Non-pigmented ciliary epithelial cell (primary cell): ENCODE measurements around the gene SNX8.
"Not testable (repeated sequence)": the region's sequence is repeated elsewhere in the genome, so short reads cannot be mapped to it uniquely, and the experiment has no call there.

Source experiments
- DNase-seq: peaks from one replicate; pipeline ENCODE4 v3.0.0-alpha.2; 2010; ENCODE audit warnings: low read depth

Gene SNX8

DNA sequence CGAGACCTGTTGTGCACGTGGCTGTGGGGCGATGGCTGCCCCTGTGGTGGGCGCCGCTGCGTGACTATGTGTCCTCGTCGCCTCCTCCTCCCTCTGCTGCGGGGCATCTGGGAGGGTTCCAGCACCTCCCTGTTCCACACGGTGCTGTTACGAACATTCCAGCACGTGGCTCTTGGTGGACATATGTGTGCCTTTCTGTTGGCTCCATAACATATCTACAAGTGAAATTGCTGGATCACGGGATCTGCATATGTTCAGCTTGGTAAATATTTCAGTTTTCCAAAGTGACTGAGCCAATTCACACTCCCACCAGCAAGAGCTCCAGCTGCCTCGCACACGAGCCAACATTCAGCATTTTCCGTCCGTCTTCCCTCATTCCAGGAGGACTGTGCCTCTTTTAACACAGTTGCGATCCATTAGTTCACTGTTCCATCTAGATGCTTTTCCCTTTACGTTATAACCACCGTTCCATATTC, 25.1 kb downstream of the SNX8 start:
- no peak for DNase-seq

- no peak for DNase-seq
Measured at GRCh38 chr7:2288503-2288902, 25.7 kb downstream of the SNX8 start.

GRCh38 chr7:2287745-2288144, 26.5 kb downstream of the SNX8 start:
- DNase-seq = no peak

- no peak for DNase-seq
Measured at GRCh38 chr7:2283074-2283473, 31.2 kb downstream of the SNX8 start.

DNA sequence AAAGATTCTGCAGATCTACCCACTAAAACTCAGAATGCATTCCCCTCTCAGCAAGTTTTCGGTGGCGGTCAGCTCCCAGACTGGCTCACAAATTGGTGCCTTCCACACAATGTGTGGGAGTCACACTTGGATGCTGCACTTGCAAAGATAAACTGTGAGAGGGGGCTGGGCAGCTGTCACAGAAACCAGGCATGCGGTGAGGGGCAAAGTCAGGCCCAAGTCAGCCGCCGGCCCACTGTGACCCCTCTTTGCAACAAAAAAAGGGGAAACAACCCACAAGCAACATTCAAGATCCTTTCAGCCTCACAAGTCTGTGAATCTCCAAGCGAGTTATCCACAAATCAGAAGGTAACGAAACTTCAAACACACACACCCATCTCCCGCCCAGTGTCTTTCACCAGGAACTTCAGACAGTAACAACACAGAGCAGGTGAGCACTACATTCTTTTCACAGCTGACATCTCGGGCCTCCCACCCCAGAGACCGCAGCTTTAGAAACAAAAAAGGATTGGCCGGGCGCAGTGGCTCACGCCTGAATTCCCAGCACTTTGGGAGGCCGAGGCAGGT, 32.0 kb downstream of the SNX8 start:
- no peak for DNase-seq

GRCh38 chr7:2281541-2281940, 32.7 kb downstream of the SNX8 start:
- no peak for DNase-seq

DNA sequence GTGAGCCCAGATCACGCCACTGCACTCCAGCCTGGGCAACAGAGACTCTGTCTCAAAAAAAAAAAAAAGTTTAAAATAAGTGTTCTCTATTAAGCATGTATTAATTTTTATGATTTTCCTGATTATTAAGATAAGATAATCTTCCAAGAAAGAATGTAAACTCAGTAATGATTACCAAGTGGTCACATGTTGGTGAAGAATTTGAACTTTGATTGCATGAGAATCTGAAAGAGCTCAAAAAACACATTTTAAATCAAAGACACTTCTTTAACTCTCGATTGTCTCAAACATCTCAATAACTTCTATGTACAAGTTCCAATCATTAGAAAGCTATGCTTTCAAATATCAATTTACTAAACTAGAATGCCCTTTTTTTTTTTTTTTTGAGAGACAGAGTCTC, 33.8 kb downstream of the SNX8 start:
- no peak for DNase-seq

DNA sequence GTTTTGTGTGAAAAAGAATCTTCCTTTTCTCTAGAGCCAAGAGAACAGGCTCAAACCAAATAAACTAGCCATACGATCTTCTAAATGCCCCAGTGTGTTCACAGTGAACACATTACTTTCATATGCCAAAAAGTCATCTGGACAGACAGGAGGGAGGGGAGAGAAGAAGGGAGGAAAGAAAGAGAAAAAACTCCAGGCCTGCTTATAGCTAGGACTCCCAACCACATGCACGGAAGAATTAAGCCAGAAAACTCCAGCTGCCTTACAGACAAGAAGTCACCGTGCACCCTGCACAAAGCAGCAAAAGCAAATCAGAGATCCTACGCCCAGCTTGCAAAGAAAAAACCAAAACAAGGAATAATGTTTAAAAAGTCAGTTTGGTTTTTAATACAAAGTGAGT, 34.3 kb downstream of the SNX8 start:
- no peak for DNase-seq

GRCh38 chr7:2278026-2278425, 36.2 kb downstream of the SNX8 start:
- no peak for DNase-seq

DNA sequence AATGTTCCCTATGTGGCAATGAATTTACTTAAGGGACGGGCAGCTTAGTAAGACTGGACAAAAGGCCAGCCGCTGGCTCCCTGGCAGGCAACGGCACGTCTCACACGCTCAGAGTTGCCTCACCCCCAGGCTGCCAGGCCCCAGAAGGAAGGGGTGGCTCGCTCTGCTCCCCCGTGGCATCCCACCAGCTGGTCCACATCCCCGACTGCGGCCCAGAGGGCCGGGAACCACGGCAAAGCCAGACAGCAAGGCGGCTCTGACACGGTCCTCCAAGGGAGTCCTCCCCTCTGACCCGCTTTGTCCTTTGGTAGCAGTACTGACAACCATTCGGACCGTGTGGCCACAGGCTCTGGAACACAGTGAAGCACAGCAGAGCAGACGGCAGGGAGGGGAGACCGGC, 38.1 kb downstream of the SNX8 start:
- DNase-seq = no peak

- DNase-seq = no peak
Measured at GRCh38 chr7:2275101-2275500, 39.1 kb downstream of the SNX8 start.

- no peak for DNase-seq
Measured at GRCh38 chr7:2274666-2275065, 39.6 kb downstream of the SNX8 start.

- DNase-seq = no peak
Measured at GRCh38 chr7:2273866-2274265, 40.4 kb downstream of the SNX8 start.

- no peak for DNase-seq
Measured at GRCh38 chr7:2272031-2272430, 42.2 kb downstream of the SNX8 start.

DNA sequence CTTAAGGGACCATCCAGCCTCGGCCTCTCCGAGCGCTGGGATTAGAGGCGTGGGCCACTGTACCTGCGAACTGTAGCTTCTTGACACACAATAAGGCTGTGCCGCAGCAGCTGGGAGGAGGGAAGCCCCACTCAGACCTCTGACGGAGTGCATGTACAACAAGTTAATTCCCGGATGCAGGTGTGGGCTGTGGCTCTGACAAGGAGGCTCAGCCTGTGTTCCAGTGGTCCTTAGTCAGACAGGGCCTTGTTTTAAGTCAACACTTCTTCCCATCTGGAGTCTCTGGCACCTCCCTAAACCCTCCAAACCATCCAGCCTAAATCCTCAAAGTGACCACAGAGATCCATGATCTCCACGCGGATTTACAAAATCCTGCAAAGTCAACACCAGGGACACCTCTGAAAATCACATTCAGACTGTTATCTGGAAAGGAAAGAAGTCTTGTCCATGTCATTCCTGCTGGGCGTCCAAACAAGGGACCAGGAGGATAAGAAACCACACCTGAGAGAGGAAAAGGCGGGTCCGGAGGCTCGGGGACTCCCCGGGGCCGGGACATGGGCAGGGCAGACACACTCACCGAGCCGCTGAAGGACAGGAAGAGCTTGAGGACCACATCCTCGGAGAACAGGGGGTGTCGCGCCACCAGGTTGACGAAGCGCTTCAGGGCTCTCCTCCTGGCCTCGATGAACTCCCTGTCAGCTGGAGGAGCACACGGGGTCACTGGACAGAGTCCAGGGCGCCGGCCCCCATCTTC, 42.8 kb downstream of the SNX8 start:
- DNase-seq = no peak

GRCh38 chr7:2270495-2270894, 43.7 kb downstream of the SNX8 start:
- DNase-seq = no peak

DNA sequence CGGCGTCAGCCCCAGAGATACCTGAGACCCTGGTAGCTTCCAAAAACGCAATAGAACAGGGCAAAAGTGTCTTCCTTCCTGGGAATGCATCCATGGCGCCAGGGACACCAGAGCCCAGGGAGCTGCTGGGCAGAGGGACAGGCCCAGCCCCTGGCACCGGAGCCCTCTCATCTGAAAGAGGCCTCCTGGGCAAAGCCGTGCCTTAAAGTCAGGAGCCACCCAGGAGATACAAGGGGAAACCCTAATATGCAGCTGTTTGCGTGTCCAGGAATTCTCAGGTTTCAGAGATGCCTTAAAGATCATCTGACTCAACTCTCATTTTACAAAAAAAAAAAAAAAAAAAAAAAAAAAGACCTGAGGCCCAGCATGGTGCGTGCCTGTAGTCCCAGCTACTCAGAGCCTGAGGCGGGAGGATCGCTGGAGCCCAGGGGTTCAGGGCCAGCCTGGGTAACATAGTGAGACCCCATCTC, 44.2 kb downstream of the SNX8 start:
- DNase-seq = no peak

DNA sequence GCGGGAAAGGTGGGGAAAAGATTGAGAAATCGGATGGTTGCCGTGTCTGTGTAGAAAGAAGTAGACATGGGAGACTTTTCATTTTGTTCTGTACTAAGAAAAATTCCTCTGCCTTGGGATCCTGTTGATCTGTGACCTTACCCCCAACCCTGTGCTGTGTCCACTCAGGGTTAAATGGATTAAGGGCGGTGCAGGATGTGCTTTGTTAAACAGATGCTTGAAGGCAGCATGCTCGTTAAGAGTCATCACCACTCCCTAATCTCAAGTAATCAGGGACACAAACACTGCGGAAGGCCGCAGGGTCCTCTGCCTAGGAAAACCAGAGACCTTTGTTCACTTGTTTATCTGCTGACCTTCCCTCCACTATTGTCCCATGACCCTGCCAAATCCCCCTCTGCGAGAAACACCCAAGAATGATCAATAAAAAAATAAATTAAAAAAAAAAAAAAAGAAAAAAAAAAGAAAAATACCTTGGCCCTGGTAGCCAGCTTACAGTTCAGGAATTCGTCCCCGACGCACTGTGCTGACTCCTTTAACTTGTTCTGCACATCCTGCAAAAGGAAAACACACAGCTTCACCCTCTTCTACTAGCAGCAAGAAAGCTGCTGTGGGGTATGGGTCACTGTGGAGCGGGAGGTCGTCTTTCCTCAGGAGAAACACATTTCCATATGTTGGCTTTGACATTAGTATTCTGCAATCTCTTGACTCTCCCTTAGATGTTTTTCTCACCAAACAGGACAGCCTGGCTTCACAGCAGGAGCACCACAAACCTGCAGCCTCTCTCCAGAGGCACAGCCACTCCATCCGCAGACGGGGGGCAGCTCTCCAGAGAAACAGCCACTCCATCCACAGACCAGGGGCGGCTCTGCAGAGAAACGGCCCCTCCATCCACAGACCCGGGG, 44.9 kb downstream of the SNX8 start:
- not testable (repeated sequence) for DNase-seq

GRCh38 chr7:2266911-2267310, 47.3 kb downstream of the SNX8 start:
- DNase-seq = no peak

GRCh38 chr7:2264158-2264557, 50.1 kb downstream of the SNX8 start:
- DNase-seq = no peak

GRCh38 chr7:2263176-2263575, 51.1 kb downstream of the SNX8 start:
- no peak for DNase-seq

- no peak for DNase-seq
Measured at GRCh38 chr7:2261611-2262010, 52.6 kb downstream of the SNX8 start.

DNA sequence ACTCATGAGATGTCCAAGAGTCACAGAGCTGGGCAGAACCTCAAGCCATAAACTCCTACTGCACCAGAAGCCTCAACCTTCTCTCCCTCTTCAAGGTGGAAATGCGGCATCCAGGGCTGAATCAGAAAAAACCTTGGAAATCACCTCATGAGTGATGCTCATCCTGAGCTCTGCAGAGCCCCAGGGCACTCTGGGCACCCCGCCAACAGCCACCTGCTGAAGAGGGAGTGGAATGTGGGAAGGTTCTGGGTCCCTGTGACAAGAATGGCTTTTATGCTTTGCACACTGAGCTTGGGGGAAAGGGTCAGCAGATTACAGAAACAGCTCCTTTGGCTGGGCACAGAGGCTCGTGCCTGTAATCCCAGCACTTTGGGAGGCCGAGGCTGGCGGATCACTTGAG, 53.4 kb downstream of the SNX8 start:
- DNase-seq = no peak
